ENCODE data around the gene TMEM120A. TPM values are rescaled to one million over a fixed set of nuclear protein-coding genes. Genes with fewer than 3 reads are reported as not detected.
"Not testable (repeated sequence)": the region's sequence is repeated elsewhere in the genome, so short reads cannot be mapped to it uniquely, and the experiment has no call there.

TMEM120A gene
- total RNA-seq: 43.4 and 47.8 TPM in 2 replicates

DNA sequence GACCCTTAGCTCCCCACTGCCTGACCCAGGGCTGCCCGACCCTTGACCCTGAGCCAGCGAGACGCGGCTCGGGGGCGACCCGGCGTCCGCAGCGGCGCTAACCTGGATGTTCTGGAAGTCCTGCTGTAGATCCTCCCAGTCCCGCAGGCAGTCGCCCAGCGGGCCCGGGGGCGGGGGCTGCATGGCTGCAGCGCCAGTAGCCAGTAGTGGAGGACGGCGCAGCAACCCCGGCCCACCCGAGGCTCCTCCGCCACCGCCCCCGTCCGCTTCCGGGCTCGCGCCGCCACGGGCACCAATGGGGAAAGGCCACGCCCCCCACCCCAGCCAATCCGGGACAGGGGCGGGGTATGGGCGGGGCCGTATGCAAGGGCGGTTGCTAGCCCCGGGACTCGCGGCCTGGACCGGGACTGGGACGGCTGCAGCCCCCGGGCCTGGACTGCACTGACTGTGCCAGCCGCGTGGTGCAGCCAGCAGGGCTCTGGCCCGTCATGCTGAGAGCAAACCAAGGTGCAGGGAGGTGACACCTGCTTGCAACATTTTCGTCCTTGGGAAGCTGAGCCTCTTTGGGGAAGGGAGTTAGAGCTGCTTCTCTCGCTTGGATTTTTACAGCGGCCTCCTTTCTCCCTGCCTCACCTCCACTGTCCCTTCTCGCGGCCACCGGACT, at the start of gene TMEM120A:
TMEM120A (minus strand) TSS at position 208 of the 664 bp plus-strand sequence; CDS start at position 183, 25 bp downstream.
- DNase-seq: peak; percentile 95

DNA sequence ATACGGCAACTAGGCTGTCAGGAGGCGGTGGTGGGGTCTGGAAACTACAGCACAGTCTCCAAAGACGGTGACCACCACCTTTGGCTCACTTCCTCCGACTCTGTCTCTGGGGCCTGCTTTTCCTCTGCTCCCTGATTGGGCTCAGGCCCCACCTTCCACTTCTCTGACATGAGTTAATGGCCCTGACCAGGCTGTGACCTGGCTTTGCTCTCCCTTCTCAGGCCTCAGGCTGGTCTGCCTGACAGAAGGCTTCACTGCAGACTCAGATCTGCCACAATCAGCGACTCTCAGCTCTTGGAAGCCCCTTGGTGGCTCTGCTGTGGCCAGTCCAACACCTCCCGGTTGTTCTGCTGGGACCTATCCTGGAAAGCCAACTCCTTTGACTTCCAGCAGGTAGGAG, 45.7 kb upstream of the TMEM120A start:
- DNase-seq: no peak

- DNase-seq: no peak
Measured at GRCh38 chr7:76037310-76037709, 42.9 kb upstream of the TMEM120A start.

DNA sequence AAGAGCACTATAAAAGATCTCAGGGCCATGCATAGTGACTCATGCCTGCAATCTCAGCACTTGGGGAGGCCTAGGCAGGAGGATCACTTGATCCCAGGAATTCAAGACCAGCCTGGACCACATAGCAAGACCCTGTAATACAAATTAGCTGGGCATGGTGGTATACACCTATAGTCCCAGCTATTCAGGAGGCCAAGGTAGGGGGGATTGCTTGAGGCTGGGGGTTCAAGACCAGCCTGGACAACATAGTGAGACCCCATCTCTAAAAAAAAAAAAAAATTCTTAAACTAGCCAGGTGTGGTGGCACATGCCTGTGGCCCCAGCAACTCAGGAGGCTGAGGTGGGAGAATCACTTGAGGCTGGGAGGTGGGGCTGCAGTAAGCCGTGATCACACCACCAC, 37.6 kb upstream of the TMEM120A start:
- no peak for DNase-seq

- not testable (repeated sequence) for DNase-seq
Measured at GRCh38 chr7:76029682-76030081, 35.3 kb upstream of the TMEM120A start.

GRCh38 chr7:76023002-76023401, 28.6 kb upstream of the TMEM120A start:
- peak; percentile 19 for DNase-seq

GRCh38 chr7:76022026-76022780, 27.8 kb upstream of the TMEM120A start:
- no peak for DNase-seq

DNA sequence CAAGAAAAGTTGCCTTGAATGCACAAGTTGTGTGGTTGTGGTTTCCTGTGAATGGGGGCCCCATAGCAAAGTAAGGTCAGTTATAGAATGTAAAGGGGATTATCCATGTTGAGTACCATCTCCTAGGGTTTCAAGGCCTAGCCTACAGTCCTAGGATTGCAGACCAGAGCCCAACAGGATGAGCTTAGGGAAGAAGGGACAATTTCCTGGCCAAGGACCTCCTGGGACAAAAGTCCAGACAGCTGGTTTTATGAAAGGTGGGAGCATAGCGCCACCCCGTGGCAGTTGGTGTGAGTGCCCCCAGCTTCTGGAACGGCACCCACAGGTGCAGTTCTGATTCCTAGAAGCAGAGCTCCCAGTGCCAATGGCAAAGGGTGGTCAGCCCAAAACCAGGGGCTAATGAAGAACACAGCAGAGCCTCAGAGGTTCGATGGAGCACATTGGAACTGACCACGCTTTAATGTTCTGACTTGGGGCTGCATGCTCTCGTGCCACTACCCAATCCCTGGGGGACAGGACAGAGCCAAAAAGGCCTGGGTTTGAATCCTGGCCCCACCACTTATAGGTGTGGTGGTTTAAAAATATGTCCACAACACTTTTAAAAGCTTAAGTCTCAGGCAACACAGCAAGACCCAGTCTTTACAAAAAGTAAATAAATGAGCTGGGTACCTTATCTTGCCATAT, 25.8 kb upstream of the TMEM120A start:
- peak; percentile 85 for DNase-seq

DNA sequence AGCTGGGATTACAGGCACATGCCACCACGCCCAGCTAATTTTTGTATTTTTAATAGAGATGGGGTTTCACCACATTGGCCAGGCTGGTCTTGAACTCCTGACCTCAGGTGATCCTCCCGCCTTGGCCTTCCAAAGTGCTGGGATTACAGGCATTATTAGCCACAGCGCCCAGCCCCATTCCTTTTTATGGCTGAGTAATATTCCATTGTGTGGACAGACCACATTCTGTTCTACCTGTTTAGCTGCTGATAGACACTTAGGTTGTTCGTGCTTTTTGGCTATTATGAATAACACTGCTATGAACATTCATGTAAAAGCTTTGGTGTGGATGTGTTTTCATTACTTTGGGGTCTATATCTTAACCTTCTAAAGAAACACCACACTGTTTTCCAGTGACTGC, 24.1 kb upstream of the TMEM120A start:
- not testable (repeated sequence) for DNase-seq

DNA sequence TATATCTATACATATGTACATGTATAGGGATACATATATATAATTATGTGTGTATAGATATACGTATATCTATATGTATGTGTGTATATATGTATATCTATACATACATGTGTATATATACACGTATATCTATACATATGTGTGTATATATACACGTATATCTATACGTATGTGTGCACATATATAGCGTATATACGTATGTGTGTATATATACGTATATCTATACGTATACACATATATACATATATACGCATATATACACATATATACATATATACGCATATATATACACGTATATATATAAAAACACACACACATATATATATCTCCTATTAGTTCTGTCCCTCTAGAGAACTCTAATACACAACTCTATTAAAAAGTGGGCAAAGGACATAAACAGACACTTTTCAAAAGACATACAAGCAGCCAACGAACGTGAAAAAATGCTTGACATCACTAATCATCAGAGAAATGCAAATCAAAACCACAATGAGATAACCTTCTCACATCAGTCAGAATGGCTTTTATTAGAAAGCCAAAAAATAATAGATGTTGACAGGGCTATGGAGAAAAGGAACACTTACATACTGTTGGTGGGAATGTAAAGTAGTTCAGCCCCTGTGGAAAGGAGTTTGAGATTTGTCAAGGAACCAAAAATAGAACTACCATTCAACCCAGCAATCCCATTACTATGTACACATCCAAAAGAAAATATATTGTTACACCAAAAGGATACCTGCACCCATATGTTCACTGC, 22.0 kb upstream of the TMEM120A start:
- DNase-seq: no peak

GRCh38 chr7:76011442-76011861, 17.1 kb upstream of the TMEM120A start:
- DNase-seq: peak; percentile 83

GRCh38 chr7:76009672-76010600, 15.5 kb upstream of the TMEM120A start:
- no peak for DNase-seq

DNA sequence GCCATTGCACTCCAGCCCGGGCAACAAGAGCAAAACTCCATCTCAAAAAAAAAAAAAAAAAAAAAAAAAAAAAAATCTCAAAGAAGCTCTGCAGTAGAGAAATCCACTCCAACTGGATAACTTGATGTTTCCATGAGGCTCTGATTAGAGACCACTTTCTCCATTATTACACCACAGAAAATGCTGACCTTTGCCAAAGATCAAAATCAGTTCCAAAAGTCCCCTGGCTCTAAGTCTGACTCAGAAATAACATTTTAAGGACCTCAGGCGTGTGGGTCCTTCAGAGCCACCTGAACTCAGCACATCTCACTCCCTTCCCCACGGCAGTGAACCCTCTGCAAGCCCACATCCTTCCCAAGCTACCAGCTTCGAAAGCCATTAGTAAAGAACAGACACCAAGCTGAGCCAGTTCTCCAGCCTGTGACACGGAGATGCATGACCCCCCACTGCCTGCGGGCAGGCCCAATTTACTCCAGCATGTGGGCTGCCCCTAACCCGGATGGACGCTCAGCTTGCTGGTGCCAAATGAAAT, 13.8 kb upstream of the TMEM120A start:
- DNase-seq: no peak

- not testable (repeated sequence) for DNase-seq
Measured at GRCh38 chr7:76005004-76005403, 10.6 kb upstream of the TMEM120A start.

DNA sequence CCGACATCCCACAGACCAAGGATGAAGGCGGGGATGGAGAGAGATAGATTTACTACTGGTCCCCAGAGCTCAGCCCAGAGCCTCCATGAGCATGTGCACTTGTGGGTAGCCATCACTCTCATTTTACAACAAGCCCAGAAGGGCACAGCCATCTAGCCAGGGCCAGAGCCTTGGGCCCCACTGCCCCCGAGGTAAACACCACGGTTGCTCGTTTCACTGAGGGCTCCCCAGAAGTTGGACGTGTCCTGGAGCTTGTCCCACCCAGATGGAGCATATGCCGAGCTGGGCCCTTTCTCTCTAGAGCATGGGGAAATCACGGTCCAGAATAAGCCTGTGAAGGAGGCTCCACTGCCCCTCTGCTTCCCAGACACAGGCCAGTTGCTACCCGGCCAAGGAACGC, 9.0 kb upstream of the TMEM120A start:
- no peak for DNase-seq

DNA sequence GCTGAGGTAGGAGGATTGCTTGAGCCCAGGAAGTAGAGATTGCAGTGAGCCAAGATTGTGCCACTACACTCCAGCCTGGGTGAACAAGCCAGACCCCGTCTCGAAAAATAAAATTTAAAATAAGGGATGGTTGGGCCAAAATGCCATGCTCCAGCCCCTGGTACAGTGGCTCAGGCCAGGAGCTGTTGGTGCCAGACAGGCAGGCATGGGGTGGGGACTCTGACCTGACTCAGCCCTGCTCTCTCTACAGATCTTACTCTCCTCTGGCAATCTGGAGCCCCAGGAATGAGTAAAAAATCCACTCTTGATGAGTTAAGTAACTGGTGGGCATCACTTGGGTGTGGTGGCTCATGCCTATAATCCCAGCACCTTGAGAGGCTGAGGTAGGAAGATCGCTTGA, 8.4 kb upstream of the TMEM120A start:
- no peak for DNase-seq

- no peak for DNase-seq
Measured at GRCh38 chr7:76002139-76002538, 7.7 kb upstream of the TMEM120A start.

DNA sequence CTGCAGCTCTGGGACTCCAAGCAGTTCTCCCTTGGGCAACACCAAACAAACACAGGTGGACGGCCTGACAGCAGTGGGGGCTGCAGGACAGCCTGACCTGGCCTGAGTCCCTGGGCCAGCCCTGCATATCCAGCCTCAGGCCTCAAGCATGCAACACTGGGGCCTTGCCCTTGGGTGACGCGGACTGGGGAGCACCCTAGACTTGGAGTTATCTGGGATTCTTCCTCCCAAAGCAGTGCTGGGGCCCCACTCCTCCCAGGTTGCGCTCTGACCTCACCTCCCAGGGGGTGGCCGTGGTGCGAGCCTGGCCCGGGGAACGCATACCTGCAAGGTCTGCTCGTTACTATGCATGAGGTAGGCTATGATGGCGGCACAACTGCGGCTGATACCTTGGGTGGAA, 6.2 kb upstream of the TMEM120A start:
- no peak for DNase-seq

GRCh38 chr7:75998038-75998437, 3.6 kb upstream of the TMEM120A start:
- no peak for DNase-seq

- no peak for DNase-seq
Measured at GRCh38 chr7:75996476-75996875, 2.1 kb upstream of the TMEM120A start.

GRCh38 chr7:75995996-75996395, 1.6 kb upstream of the TMEM120A start:
- no peak for DNase-seq
